Astrocyte (in vitro differentiated cells and primary cell): ENCODE data around the gene MTHFD1. TPM values are rescaled to one million over a fixed set of nuclear protein-coding genes. Genes with fewer than 3 reads are reported as not detected.

Experiments
- DNase-seq: peaks from one replicate; pipeline ENCODE4 v3.0.0-alpha.2; 2010; ENCODE audit warnings: low read depth
- FAIRE-seq: peaks from 2 replicates; lab custom pipeline; 2011; peaks lifted over from hg19 to GRCh38; lab: Jason Lieb, UNC
- H2AFZ ChIP-seq: 2 replicates; pipeline ENCODE4 v1.6.0; 2012; ENCODE audit warnings: low read depth, low read length, inconsistent platforms
- H3K27ac ChIP-seq: 2 replicates; pipeline ENCODE4 v1.5.1; 2011; ENCODE audit warnings: low read depth, low read length, inconsistent platforms
- H3K27me3 ChIP-seq: 2 replicates; pipeline ENCODE4 v1.6.0; 2011; ENCODE audit warnings: low read length, inconsistent platforms; ENCODE audit not compliant: insufficient read depth
- H3K36me3 ChIP-seq: 2 replicates; pipeline ENCODE4 v1.5.1; 2011; ENCODE audit warnings: low read length, inconsistent platforms; ENCODE audit not compliant: insufficient read depth
- H3K4me1 ChIP-seq: 2 replicates; pipeline ENCODE4 v1.5.1; 2011; ENCODE audit warnings: low read length, inconsistent platforms; ENCODE audit not compliant: insufficient read depth
- H3K4me2 ChIP-seq: 2 replicates; pipeline ENCODE4 v1.6.0; 2012; ENCODE audit warnings: low read length, inconsistent platforms
- H3K4me3 ChIP-seq: 2 replicates; pipeline ENCODE4 v1.5.1; 2011; ENCODE audit warnings: low read depth, mild to moderate bottlenecking, low read length, inconsistent platforms; ENCODE audit not compliant: insufficient read depth
- H3K79me2 ChIP-seq: 2 replicates; pipeline ENCODE4 v1.6.0; 2012; ENCODE audit warnings: mild to moderate bottlenecking, low read length, inconsistent platforms; ENCODE audit not compliant: insufficient read depth
- H3K9ac ChIP-seq: 2 replicates; pipeline ENCODE4 v1.6.0; 2012; ENCODE audit warnings: mild to moderate bottlenecking, low read length, inconsistent platforms
- H3K9me3 ChIP-seq: 2 replicates; pipeline ENCODE4 v1.5.1; 2012; ENCODE audit warnings: low read depth, mild to moderate bottlenecking, low read length, inconsistent platforms; ENCODE audit not compliant: insufficient read depth
- H4K20me1 ChIP-seq: 2 replicates; pipeline ENCODE4 v1.6.0; 2012; ENCODE audit warnings: low read length, inconsistent platforms; ENCODE audit not compliant: insufficient read depth
- H3K27ac Mint-ChIP-seq: one replicate; pipeline ENCODE4 v1.8.0; 2021; ENCODE audit warnings: mild to moderate bottlenecking, mixed read lengths; ENCODE audit not compliant: unreplicated experiment
- H3K27me3 Mint-ChIP-seq: one replicate; pipeline ENCODE4 v1.8.0; 2021; ENCODE audit warnings: low read depth, mixed read lengths; ENCODE audit not compliant: unreplicated experiment
- H3K36me3 Mint-ChIP-seq: one replicate; pipeline ENCODE4 v1.8.0; 2021; ENCODE audit warnings: low read depth, mixed read lengths; ENCODE audit not compliant: unreplicated experiment
- H3K4me1 Mint-ChIP-seq: one replicate; pipeline ENCODE4 v1.8.0; 2021; ENCODE audit warnings: low read depth, mixed read lengths; ENCODE audit not compliant: unreplicated experiment
- H3K4me3 Mint-ChIP-seq: one replicate; pipeline ENCODE4 v1.8.0; 2021; ENCODE audit warnings: mild to moderate bottlenecking, moderate library complexity, mixed read lengths; ENCODE audit not compliant: unreplicated experiment
- H3K9me3 Mint-ChIP-seq: one replicate; pipeline ENCODE4 v1.8.0; 2021; ENCODE audit warnings: mild to moderate bottlenecking, mixed read lengths; ENCODE audit not compliant: unreplicated experiment
- EZH2 ChIP-seq: IDR thresholded peaks from 2 replicates; pipeline ENCODE4 v1.6.1; 2012; ENCODE audit warnings: mild to moderate bottlenecking, low read length, inconsistent platforms; ENCODE audit not compliant: insufficient read depth
- total RNA-seq: library from RNA; stranded (reverse); gene quantifications from 2 replicates; pipeline ENCODE4 v1.2.1, GENCODE V29; 2021
- TF ChIP-seq, protein P1 (sequence below): IDR thresholded peaks from 2 replicates; pipeline ENCODE4 v1.5.1; 2011; ENCODE audit warnings: low read depth, mild to moderate bottlenecking, inconsistent platforms, low read length, moderate library complexity; ENCODE audit not compliant: insufficient read depth

MTHFD1 gene
- total RNA-seq, 1 donor from 2014 or later: 56.9 TPM

DNA sequence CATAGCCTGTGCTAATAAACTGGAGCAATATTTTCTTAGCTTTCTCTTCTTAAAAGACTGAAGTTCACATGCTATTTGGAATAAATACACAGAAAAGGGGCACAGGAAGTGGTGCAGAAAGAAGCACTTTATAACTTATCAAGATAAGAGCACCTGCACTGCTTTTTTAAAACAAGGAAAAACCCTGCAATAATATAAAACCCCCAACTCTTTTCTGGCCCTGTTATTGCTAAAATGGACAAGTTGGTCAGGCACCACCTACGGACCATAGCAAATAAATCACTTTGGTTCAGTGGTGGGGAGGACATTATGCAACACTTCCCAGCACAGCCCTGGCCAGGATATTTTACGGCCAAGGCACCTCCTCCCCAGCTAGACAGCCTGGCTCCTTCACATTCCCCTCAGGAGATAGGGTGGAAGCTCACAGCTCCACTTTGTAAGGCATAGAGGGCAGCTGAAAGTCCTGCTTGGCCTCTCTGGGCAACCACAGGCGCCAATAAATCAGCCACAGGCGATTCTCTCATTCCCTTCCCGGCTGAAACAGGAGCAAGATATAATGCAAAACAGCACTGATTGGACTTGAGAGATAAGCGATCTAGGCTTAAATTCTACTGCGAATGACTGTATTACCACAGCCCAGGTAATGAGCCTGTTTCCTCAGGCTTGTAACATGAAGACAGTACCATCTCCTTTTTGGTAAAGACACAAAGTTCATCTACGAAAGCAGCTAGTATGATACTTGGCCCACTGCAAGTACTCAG lies 113.4 kb downstream of the MTHFD1 start:
- H3K9me3 Mint-ChIP-seq: no peaks in the 10 kb centered on the region

DNA sequence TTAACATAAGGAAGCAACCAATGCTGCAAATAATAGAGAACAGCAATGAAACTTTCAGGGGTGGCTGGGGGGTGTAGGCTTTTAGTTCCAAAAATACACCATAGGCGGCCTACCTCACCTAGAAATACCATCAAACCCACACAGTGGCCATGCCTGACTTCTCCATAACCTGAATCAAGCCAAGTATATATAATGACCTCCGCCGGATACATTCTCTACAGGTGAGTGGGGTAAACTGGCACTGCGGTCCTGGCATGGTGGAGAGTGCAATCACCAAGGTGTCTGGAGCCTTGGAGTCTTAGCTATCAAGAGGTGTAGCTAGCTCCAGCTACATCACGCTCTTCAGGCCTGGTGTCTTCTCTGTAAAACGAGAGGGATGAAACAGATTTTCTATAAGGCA lies 114.3 kb downstream of the MTHFD1 start:
- H4K20me1 ChIP-seq: peaks cover 23% of the 10 kb centered on the region
- H3K4me2 ChIP-seq: peak overlapping the region; percentile 93
- peaks cover 69% of the 10 kb centered on the region for H3K79me2 ChIP-seq
- no peaks in the 10 kb centered on the region for H3K36me3 ChIP-seq
- peaks cover 33% of the 10 kb centered on the region for H3K4me1 ChIP-seq
- H3K27ac ChIP-seq: peak overlapping the region; percentile 97
- FAIRE-seq (no peak), DNase-seq (no peak)
- H3K27me3 ChIP-seq: no peaks in the 10 kb centered on the region
- no peaks in the 10 kb centered on the region for H3K27me3 Mint-ChIP-seq
- H3K9me3 ChIP-seq: no peaks in the 10 kb centered on the region
- TF ChIP-seq, protein P1, sequence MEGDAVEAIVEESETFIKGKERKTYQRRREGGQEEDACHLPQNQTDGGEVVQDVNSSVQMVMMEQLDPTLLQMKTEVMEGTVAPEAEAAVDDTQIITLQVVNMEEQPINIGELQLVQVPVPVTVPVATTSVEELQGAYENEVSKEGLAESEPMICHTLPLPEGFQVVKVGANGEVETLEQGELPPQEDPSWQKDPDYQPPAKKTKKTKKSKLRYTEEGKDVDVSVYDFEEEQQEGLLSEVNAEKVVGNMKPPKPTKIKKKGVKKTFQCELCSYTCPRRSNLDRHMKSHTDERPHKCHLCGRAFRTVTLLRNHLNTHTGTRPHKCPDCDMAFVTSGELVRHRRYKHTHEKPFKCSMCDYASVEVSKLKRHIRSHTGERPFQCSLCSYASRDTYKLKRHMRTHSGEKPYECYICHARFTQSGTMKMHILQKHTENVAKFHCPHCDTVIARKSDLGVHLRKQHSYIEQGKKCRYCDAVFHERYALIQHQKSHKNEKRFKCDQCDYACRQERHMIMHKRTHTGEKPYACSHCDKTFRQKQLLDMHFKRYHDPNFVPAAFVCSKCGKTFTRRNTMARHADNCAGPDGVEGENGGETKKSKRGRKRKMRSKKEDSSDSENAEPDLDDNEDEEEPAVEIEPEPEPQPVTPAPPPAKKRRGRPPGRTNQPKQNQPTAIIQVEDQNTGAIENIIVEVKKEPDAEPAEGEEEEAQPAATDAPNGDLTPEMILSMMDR: no peak
- no peak for TF ChIP-seq EZH2
- no peak overlapping the region for H2AFZ ChIP-seq
- peak overlapping the region; percentile 89 for H3K4me3 Mint-ChIP-seq
- peak overlapping the region; percentile 99 for H3K9ac ChIP-seq
- peaks cover 25% of the 10 kb centered on the region for H3K4me1 Mint-ChIP-seq
- peak overlapping the region; percentile 65 for H3K27ac Mint-ChIP-seq
- H3K36me3 Mint-ChIP-seq: peaks cover 3% of the 10 kb centered on the region
- H3K9me3 Mint-ChIP-seq: no peaks in the 10 kb centered on the region
- peak overlapping the region; percentile 87 for H3K4me3 ChIP-seq

More for the DNA sequence above, 113.4 kb downstream of the MTHFD1 start:
- H3K4me3 Mint-ChIP-seq: peak overlapping the region; percentile 89
- FAIRE-seq (no peak), DNase-seq (peak; percentile 77)
- H3K4me1 Mint-ChIP-seq: peaks cover 20% of the 10 kb centered on the region
- H4K20me1 ChIP-seq: peaks cover 15% of the 10 kb centered on the region
- H3K79me2 ChIP-seq: peaks cover 64% of the 10 kb centered on the region
- H3K4me2 ChIP-seq: peak overlapping the region; percentile 93
- peak overlapping the region; percentile 20 for H3K27ac Mint-ChIP-seq
- H3K4me3 ChIP-seq: no peak overlapping the region
- H3K36me3 Mint-ChIP-seq: no peaks in the 10 kb centered on the region
- no peak overlapping the region for H2AFZ ChIP-seq
- TF ChIP-seq, protein P1: no peak
- TF ChIP-seq EZH2: no peak
- no peaks in the 10 kb centered on the region for H3K27me3 ChIP-seq
- H3K36me3 ChIP-seq: no peaks in the 10 kb centered on the region
- H3K27me3 Mint-ChIP-seq: no peaks in the 10 kb centered on the region
- no peak overlapping the region for H3K27ac ChIP-seq
- H3K4me1 ChIP-seq: peaks cover 24% of the 10 kb centered on the region
- H3K9me3 ChIP-seq: no peaks in the 10 kb centered on the region
- H3K9ac ChIP-seq: peak overlapping the region; percentile 21
